Bronchial epithelial cell (primary cell): ENCODE results near the gene SPPL2B. TPM values are rescaled to one million over a fixed set of nuclear protein-coding genes. Genes with fewer than 3 reads are reported as not detected.

ENCODE experiments used
- DNase-seq: peaks from one replicate; pipeline ENCODE4 v3.0.0-alpha.2; 2010; ENCODE audit warnings: low read depth
- FAIRE-seq: peaks from 2 replicates; lab custom pipeline; 2011; peaks lifted over from hg19 to GRCh38; lab: Jason Lieb, UNC
- H3K27me3 ChIP-seq: 2 replicates; pipeline ENCODE4 v1.5.1; 2011; ENCODE audit warnings: low read length; ENCODE audit not compliant: control insufficient read depth, insufficient read depth
- H3K36me3 ChIP-seq: 2 replicates; pipeline ENCODE4 v1.5.1; 2011; ENCODE audit warnings: low read length; ENCODE audit not compliant: control insufficient read depth, insufficient read depth
- H3K4me3 ChIP-seq: 2 replicates; pipeline ENCODE4 v1.5.1; 2011; ENCODE audit warnings: mild to moderate bottlenecking, low read depth, low read length, control low read depth
- total RNA-seq: library from RNA; depleted of rRNA; stranded (reverse); fragments of >200 nt; gene quantifications from 2 replicates; pipeline ENCODE4 v1.2.1, GENCODE V29; 2014
- TF ChIP-seq, protein P1 (sequence below): IDR thresholded peaks from 2 replicates; pipeline ENCODE4 v1.5.1; 2011; ENCODE audit warnings: mild to moderate bottlenecking, moderate library complexity, low read length, control low read depth, inconsistent platforms; ENCODE audit not compliant: insufficient read depth, severe bottlenecking

SPPL2B gene
- total RNA-seq, 1 donor from 2014 or later, result 10.0 TPM

DNA sequence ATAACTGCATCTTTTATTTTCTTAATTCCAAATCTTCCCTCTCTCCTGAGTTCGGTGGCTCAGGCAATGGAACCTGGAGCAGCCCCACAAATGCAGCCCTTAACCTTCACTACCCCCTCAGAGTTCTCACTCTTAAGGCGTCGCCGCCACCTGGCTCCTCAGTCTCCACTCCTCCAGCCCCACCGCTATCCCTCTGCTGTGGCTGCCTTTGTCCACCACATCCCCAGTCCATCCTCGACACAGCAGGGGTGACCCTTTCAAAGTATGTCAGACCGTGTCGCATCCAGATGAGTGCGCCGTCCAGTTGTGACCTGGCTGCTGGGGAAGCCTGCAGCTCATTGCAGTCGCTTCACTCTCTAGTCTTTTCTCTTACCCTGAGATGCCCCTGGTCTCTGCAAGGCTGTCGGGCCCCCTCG lies 1.0 kb downstream of the SPPL2B start:
- no peaks in the 10 kb centered on the region for H3K27me3 ChIP-seq
- peak overlapping the region; percentile 88 for H3K4me3 ChIP-seq
- TF ChIP-seq, protein P1, sequence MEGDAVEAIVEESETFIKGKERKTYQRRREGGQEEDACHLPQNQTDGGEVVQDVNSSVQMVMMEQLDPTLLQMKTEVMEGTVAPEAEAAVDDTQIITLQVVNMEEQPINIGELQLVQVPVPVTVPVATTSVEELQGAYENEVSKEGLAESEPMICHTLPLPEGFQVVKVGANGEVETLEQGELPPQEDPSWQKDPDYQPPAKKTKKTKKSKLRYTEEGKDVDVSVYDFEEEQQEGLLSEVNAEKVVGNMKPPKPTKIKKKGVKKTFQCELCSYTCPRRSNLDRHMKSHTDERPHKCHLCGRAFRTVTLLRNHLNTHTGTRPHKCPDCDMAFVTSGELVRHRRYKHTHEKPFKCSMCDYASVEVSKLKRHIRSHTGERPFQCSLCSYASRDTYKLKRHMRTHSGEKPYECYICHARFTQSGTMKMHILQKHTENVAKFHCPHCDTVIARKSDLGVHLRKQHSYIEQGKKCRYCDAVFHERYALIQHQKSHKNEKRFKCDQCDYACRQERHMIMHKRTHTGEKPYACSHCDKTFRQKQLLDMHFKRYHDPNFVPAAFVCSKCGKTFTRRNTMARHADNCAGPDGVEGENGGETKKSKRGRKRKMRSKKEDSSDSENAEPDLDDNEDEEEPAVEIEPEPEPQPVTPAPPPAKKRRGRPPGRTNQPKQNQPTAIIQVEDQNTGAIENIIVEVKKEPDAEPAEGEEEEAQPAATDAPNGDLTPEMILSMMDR, result no peak
- FAIRE-seq (no peak), DNase-seq (no peak)
- H3K36me3 ChIP-seq, result peaks cover 8% of the 10 kb centered on the region

DNA sequence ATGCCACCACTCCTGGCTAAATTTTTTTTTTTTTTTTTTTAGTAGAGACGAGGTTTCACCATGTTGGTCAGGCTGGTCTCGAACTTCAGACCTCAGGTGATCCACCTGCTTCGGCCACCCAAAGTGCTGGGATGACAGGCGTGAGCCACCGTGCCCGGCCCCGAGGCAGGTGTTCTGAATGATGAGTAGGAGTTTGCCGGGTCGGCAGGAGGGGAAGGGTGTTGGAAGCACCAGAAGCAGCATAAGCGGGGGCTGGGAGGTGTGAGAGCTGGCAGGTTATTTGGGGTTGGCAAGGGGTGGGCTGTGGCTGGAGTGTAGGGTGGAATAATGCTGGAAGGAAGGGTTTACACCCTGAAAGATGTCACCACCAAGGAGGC lies 1.8 kb downstream of the SPPL2B start:
- Histone ChIP-seq H3K27me3 (no peaks in the 10 kb centered on the region), H3K36me3 (peaks cover 5% of the 10 kb centered on the region), H3K4me3 (no peak overlapping the region)
- FAIRE-seq, result no peak
- TF ChIP-seq, protein P1, result no peak
- DNase-seq, result no peak

- no peak for DNase-seq
- peaks cover 5% of the 10 kb centered on the region for H3K36me3 ChIP-seq
- FAIRE-seq, result no peak
- H3K27me3 ChIP-seq, result no peaks in the 10 kb centered on the region
- no peak overlapping the region for H3K4me3 ChIP-seq
- TF ChIP-seq, protein P1, result no peak
Observed at GRCh38 chr19:2330632-2331284, 2.3 kb downstream of the SPPL2B start.

DNA sequence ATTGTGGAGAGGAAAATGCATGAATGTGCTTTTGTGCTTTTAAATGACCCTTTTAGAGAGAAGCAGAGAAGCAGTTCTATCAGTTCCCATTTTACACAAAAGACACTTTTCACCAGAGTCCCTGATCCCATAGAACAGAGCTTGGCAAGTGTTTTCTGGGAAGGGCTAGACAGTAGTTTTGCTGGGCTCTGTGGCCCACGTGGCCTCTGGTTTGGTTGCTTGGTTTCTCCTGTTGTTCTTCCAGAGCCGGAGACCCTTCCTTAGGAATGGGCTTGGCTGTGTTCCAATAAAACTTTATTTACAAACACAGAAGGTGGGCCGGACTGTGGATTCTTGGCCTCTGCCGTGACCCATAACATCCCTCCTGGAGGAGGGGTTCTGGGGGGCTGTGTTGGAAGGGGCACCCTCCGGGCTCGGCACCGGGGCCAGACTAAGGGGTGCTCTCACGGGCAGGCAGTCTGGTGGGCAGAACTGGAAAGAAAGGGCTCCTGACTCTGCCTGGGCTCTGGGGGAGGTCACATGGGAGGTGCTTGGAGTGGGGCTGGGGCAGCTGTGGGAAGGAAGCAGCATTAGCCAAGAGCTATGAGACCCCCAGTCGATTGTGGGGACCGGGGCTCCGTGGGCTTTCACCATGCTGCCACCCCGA lies 3.2 kb downstream of the SPPL2B start:
- no peak for FAIRE-seq
- Histone ChIP-seq H3K27me3 (no peaks in the 10 kb centered on the region), H3K36me3 (peaks cover 3% of the 10 kb centered on the region), H3K4me3 (no peak overlapping the region)
- TF ChIP-seq, protein P1, result no peak
- no peak for DNase-seq

GRCh38 chr19:2332341-2333026 lies 4.0 kb downstream of the SPPL2B start:
- Histone ChIP-seq H3K4me3 (no peak overlapping the region), H3K36me3 (peaks cover 2% of the 10 kb centered on the region), H3K27me3 (no peaks in the 10 kb centered on the region)
- DNase-seq, result no peak
- no peak for FAIRE-seq
- TF ChIP-seq, protein P1, result no peak
